Activated naive CD4-positive, alpha-beta T cell (primary cell): ENCODE measurements around the gene CKM.
"Not testable (repeated sequence)": the region's sequence is repeated elsewhere in the genome, so short reads cannot be mapped to it uniquely, and the experiment has no call there.

Source experiments
- DNase-seq, 4 experiments: peaks; one replicate each; lab custom pipeline; 2025; lab: John Stamatoyannopoulos, UW

The CKM gene

DNA sequence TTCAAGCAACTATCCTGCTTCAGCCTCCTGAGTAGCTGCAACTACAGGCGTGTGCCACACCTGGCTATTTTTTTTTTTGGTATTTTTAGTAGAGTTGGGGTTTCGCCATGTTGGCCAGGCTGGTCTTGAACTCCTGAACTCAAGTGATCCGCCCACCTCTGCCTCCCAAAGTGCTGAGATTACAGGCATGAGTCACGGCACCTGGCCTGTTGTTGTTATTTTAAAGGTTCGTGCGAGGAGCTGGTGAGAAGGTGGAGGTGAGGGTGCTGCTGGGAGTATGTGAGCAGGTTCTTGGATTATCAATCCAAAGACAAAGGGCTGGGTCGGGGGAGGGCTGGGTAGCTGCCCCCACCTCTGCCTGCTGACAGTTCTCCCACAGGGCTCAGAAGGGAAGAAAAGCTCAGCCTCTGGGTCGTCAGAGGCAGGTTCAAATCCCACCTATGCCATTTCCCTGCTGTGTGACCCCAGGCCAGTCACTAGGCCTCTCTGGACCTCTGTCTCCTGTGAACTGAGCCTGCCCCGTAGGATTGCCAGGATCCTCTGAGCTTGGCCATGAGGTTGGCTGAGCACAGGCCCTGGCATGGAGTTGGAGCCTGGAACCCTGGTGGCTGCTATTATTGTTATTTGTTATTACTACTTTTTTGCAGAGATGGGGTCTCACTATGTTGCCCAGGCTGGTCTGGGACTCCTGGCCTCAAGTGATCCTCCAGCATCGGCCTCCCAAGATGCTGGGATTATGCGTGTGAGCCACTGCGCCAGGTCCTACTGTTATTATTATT is 1.5 kb downstream of the CKM start:
- no peak for DNase-seq

DNA sequence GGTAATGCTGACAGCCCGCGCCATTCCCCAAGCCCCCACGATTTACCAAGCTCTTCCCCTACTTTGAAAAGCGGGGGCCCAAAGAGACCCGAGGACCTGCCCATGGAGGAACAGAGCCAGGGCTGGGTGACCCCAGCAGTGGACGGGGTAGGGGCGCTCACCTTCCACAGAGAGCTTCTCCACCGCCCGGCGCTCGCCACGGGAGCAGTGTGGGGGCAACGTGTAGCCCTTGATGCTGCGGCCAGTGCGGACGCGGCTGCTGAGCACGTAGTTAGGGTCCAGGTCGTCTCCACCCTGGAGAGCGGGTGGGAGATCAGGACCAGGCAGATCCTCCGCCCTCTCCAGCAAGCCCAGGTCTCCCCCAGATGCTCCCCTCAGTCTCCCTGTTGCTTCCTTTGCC is 7.4 kb downstream of the CKM start:
- DNase-seq, result no peak

DNA sequence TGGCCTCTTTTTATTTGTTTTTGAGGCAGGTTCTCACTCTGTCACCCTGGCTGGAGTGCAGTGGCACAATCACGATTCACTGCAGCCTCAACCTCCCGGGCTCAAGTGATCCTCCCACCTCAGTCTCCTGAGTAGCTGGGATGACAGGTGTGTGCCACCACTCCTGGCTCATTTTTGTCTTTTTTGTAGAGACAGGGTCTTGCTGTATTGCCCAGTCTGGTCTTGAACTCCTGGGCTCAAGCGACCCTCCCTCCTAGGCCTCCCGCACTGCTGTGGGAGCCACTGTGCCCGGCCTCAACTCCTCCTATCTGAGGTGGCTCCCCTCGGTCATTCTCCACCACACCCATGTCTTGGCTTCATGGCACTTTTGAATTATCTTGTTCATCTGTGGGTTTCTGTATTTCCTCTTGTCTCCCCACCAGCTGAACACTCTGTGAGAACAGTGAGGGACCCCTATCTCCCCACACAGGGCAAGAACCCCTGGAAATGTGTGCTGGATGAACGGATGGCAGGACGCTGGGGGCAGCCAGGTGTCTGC is 7.9 kb downstream of the CKM start:
- DNase-seq, result no peak

DNA sequence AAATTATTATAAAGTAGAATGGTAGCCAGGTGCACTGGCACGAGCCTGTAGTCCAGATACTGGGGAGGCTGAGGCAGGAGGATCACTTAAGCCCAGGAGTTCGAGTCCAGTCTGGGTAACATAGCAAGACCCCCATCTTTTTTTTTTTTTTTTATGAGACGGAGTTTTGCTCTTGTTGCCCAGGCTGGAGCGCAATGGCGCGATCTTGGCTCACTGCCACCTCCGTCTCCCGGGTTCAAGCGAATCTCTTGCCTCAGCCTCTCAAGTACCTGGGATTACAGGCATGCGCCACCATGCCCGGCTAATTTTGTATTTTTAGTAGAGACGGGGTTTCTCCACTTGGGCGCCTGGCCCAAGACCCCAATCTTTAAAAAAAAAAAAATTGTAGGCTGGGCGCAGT is 10.4 kb downstream of the CKM start:
- DNase-seq, result not testable (repeated sequence)

DNA sequence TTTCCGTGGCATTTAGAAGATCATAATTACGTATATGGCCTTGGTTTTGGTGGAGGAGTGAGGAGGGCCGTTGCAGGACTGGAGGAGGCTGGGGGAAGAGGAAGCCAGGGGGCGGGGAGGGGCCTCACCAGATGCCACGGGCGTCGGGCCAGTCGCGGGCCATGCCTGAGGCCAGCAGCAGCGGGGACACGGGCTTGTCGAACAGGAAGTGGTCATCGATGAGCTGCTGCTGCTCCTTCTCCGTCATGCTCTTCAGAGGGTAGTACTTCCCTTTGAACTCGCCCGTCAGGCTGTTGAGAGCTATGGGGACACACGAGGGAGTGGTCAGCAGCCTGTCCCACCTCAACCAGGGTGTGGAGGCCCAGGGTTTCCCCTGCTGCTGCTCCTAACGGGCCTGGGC is 11.1 kb downstream of the CKM start:
- DNase-seq, result no peak

DNA sequence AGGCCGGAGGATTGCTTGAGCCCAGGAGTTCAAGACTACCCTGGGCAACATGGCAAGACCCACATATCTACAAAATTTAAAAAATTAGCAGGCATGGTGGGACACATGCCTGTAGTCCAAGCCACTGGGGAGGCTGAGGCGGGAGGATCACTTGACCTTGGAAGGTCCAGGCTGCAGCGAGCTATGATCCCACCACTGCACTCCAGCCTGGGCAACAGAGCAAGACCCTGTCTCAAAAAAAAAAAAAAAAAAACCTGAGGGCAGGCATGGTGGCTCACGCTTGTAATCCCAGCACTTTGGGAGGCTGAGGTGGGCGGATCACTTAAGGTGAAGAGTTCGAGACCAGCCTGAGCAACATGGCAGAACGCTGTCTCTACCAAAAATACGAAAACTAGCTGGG is 13.4 kb downstream of the CKM start:
- DNase-seq, result not testable (repeated sequence)

DNA sequence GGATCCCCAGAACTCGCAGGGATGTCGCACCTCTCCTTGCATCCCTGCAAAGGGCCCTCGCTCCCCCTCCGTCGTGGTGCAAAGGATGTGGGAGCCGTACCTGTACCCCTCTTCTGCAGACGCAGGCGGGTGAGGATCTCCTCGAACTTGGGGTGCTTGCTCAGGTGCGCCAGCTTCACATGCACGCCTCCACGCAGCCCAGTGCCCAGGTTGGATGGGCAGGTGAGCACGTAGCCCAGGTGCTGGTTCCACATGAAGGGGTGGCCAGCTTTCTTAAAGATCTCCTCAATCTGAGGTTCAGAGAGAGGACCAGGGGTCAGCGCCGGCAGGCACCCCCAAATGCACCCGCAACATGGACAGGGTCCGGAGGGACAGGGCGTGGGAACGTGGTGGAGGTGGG is 15.3 kb downstream of the CKM start:
- no peak for DNase-seq

DNA sequence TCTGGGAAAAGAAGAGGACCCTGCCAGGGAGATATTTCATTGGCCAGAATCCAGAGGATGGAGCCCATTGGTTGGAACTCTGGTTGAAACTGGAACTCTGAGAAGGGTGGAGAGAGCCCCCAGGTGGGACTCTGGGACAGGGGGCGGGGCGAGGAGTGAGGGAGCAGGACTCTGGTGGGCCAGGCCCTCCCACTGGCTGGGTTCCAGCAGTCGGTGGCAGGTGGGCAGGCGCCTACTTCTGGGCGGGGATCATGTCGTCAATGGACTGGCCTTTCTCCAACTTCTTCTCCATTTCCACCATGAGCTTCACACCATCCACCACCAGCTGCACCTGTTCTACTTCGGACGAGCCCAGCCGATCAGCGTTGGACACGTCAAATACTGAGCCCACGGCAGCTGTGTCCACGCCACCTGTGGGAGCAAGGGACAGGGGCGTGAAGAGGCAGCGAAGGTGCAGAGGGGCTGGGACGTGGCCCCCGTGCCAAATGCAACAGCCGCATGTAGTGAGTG is 16.1 kb downstream of the CKM start:
- DNase-seq, result no peak

DNA sequence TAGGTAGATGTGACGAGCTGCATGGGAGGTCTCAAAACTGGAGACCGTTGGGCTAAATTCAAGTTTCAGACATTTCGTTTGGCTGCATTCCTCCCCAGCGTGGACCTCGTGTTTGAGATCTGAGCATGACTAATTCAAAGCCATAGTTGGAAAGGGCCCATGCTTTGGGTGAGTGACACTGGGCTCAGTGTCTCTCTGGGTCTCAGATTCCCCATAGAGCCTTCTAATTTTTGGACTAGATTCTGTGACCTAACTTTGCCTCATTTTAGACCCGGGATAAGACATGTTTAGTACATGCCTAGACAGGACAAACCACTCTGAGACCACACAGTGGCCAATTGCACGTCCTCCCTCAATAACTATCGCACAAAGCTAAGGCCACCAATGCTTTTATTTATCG is 16.6 kb downstream of the CKM start:
- no peak for DNase-seq

DNA sequence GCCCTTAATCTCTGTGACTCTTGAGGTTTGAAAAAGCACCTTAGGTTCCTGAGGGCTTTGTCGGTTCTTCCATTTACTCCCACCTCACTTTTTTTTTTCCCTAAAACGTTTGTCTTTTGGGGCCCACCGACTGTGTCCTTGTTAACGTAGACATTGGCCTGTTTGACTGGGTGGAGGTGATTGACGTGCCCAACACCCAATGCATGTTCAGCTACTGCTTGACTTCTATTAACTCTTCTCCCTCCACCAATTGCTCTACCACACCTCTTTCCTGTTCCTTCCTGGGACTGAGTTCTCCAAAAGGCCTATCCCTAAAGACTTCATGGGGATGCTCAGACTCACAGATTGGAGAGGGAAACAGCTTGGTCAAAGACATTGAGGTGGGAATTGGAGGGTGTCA is 17.3 kb downstream of the CKM start:
- DNase-seq, result no peak

DNA sequence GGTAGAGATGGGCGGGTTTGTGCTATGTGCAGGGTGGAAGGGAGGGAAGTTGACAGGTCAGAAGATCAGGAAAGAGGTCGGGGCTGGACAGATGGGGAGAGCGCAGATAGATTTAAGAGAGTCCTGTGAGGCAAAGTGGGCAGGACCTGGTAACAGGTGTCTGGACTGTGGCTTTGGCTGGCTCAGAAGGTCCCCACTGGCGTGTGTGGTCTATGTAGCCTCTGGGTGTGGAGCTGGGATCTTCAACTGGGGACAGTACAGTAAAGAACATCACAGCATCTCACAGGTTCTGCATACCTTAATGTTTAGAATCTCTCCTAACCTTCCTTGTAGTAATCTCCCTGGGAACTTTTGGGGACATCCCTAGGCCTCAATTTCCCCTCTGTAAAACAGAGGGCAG is 17.7 kb downstream of the CKM start:
- DNase-seq, result no peak

DNA sequence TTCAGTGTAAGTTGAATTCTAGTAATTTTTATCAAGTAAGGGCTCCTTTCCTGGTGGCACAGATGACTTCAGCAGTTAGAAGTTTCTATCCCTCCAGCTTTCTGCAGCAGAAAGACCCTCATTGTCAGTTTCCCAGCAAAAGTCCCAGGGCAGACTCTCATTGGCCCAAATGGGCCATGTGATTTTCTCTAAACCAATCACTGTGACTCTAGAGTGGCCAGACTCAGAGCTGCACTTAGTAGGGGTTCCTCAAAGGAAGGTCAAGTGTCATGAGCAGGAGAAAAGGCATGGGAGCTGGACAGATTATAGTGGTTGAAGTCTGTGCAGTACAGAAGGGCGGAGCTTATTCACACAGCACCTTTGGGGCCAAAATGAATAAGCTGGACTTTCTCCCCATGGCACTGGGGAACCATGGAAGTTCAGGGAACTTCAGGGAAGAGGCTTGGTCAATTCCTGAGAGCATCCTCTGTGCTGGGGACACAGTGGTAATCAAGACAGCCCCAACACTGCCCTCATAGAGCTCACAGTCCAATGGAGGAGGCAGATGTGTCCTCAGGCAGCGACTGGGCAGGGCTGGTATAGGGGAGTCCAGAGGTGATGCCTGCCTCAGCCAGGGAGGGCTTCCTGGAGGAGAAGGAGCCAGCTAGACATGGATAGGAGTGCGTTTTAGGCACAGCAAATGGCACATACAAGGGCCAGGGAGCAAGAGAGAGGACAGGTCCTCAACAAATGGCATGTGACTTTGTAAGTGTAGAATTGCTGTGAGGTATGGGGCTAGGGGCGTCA is 18.3 kb downstream of the CKM start:
- no peak for DNase-seq

DNA sequence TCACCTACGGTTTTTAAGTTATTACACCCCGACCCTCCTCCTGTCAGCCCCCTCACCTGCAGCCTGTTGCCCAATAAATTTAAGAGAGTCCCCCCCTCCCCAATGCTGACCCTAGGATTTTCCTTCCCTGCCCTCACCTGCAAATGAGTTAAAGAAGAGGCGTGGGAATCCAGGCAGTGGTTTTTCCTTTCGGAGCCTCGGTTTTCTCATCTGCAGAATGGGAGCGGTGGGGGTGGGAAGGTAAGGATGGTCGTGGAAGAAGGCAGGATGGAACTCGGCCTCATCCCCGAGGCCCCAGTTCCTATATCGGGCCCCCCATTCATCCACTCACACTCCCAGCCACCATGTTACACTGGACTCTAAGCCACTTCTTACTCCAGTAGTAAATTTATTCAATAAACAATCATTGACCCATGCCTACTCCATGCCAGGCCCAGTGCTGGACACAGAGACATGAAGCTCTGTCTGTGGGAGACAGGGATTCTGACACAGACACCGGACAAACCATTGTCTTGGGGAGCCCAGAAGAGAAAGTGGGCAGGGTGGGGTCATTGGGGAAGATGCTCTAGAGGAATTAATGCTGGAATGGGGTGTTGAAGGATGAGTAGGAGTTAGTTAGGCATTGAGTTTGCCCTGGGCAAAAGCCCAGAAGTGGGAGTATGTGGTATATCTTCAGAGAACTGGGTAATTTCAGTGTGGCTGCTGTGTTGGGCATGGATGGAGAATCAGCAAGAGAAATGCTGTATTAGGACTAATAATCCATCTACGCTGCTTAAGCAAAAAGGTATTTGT is 19.2 kb downstream of the CKM start:
- DNase-seq, result no peak

DNA sequence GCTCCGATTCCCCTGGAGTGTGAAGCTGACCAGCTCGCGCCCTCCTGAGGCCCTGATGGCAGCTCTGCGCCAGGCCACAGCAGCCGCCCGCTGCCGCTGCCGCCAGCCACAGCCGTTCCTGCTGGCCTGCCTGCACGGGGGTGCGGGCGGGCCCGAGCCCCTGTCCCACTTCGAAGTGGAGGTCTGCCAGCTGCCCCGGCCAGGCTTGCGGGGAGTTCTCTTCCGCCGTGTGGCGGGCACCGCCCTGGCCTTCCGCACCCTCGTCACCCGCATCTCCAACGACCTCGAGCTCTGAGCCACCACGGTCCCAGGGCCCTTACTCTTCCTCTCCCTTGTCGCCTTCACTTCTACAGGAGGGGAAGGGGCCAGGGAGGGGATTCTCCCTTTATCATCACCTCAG is 20.3 kb downstream of the CKM start:
- DNase-seq, result no peak

DNA sequence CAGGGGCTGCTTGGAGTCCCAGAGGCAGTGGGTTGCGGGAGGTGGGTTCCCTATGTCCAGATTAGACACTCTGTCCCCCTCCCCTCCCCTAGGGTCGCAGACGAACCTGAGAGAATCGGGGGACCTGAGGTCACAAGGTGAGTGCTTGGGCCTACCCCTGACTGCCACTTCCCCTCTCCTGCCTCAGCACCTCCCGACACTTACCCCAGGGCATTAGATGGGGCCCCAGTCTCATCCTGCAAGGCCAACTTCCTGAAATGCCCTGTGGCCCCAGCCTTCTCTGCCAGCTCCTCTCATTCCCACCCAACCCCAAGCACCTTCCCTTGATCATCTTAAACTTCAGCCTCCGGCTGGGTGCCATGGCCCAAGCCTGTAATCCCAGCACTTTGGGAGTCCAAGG is 23.0 kb downstream of the CKM start:
- DNase-seq, result no peak

DNA sequence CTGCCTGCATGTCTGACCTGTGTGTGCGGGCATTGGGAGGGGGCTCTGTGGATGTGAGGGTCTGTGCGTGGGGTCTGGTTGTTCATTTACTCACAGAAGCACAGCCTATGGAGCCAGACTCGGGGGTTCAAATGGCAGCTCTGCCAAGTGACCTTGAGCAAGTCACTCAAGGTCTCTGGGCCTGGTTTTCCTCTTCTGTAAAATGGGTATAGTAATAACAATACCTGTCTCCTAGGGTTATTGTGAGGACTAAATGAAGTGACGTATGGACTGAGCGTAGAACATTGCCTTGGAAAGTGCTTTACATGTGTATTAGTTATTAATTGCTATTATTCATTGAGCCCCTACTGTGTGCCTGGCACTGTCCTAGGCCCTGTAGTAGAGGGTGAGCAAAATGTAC is 24.4 kb downstream of the CKM start:
- no peak for DNase-seq

DNA sequence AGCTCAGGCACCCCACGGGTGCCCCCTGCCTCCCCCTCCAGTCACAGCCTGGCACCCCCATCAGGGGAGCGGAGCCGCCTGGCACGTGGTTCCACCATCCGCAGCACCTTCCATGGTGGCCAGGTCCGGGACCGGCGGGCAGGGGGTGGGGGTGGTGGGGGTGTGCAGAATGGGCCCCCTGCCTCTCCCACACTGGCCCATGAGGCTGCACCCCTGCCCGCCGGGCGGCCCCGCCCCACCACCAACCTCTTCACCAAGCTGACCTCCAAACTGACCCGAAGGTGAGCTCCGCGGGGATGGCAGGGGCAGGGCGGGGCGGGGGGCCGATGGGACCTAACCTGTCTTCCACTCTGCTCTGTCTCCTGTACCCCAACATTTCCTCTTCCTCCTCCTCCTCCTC is 25.0 kb downstream of the CKM start:
- DNase-seq, result no peak

DNA sequence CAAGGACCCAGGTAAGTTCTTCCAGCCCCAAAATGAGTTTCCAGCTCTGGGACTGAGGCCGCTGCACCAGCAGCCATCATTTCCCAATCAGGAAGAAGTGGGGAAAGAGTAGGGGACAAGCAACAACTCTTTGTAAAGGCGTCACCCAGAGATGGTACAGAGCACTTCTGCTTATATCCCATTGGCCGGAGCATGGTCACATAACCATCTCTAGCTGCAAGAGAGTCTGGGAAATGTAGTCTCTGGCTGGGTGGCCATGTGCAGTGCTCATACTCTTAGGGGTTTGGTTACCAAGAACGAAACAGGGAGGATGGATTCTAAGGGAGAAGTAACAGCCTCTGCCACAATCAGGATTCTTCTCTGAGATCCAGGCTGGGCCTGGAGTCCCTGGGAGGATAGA is 26.3 kb downstream of the CKM start:
- DNase-seq, result no peak

DNA sequence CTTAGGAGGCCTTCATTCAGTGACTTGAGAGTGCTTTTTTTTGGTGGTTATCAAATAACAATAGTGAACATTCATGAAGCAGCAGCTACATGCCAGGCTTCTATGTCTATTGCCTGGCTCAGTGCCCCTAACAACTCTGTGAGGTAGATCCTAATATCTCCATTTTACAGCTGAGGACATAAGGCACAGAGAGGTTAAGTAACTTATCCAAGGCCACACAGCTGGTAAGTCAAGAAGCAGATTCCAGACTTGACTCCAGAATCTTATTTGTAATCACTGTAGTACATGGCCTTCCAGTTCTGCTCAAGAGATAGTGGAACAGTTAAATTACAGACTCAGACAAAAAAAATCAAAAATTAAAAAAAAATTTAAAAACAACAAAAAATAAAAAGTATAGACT is 26.8 kb downstream of the CKM start:
- no peak for DNase-seq

DNA sequence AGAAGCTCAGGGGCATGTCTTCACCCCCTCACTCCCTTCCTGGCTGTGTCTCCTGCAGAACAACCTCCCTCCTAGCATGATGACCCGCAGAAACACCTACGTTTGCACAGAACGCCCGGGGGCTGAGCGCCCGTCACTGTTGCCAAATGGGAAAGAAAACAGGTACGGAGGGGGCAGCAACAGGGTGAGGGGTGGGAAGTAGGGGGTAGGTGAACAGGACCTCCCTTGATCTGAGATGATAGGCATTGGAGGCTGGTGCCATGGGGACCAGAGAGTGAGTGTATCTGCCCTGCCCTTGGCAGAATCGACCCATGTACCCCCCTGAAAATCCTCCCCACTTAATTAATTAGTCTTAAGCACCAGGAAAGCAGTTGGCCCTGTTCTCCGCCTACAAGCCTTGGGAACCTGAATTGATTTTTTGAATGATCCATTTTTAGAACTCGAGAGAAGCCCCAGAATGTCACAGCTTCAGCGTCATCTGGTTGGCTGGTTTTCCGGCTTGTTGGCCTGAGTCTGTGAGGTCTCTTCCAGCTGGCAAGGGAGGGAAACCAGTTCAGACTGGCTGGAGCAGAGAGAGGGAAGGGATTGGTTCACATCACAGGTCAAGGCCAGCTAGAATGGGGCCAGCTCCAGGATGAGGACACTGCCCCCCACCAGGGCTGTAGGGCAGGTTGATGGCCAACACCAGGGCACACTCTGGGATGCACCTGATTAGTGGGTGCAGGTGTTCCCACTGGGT is 28.2 kb downstream of the CKM start:
- no peak for DNase-seq

DNA sequence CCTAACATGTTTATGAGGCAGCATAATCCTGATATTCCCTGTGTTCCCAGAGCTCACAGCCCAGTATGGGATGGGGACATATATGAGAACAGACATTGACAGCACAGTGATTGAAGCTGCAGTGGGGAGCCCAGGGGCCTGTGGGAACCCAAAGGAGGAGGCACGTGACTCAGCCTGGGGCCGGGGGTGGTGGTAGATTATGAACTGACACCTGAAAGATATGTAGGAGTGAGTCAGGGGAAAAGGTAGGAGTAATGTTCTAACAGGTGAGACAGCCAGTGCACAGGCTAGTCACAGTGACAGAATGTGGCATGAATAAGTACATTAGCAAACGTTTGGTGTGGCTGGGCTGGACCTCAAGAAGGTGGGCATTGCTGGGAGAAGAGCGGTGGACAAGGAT is 29.0 kb downstream of the CKM start:
- DNase-seq, result no peak

DNA sequence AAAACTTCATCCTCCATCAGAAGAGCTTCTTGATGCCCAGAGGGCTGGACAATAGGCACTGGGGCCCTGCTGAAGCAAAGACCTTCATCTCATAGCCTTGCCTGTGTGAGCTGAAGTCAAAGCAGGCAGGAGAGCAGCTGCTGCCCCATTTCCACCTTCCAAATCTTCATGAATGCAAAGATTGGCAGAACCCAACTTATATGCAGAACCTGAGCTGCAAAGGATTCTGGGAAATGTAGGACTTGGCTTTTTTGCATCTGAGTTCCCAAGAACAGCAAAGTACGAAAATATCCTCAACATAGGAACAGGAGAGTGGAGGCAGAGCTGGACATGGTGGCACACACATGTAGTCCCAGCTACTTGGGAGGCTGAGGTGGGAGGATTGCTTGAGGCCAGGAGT is 30.8 kb downstream of the CKM start:
- no peak for DNase-seq
